HL-60/S4 treated with phorbol 12-myristate 13-acetate at 8.2 ng/mL for 4 days and 3 days (cell line): ENCODE measurements around the gene FIZ1.
"Not testable (repeated sequence)": the region's sequence is repeated elsewhere in the genome, so short reads cannot be mapped to it uniquely, and the experiment has no call there.

Experiments
- in situ Hi-C: fragments of 300-500 bp; cut with MboI; formaldehyde crosslinking; loops from 2 replicates; pipeline ENCODE4 v1.15.0; 2022; ENCODE audit warnings: low sequenced_read_pairs

Gene FIZ1

DNA sequence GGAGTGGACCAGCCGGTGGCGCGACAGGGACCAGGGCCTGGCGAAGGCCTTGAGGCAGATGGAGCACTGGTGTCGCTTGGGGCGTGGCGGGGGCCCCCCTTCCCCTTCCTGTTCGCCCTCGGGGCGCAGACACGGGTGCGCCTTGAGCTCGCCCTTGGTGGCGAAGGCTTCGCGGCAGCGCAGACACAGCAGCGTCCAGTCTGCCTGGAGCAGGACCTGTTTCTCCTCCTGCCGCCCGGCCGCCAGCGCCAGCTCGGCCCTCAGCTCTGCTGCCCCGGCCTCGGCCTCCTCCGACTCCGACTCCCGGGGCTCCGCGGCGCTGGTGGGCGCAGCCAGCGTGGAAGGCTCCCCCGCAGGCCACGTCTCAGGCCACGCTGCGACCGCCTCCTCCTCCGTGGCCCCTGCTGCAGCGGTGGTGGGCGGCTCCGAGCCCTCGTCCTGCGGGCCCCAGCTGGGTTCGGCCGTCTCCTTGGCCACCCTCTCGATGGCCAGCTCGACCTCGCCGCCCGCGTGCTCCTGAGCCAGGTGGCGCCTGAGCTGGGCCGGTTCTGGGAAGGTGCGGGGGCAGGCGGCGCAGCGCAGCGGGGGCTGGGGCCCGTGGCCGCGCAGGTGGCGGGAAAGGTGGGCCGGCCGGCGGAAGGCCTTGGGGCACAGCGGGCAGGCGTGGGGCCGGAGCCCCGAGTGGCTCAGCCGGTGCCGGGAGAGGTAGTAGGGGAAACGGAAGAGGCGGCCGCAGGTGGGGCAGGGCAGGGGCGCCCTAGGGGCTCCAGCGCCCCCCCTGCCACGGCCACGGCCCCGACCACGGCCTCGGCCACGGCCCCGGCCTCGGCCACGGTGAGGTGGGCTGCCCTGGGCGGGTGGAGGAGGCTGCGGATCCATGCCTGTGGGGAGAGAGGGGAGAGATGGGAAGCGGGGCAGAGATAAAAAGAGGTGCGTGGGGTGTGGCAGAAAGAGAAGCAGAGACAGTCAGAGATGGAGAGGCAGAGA, 20.3 kb downstream of the FIZ1 start:
- in situ Hi-C loops: no loop called here

DNA sequence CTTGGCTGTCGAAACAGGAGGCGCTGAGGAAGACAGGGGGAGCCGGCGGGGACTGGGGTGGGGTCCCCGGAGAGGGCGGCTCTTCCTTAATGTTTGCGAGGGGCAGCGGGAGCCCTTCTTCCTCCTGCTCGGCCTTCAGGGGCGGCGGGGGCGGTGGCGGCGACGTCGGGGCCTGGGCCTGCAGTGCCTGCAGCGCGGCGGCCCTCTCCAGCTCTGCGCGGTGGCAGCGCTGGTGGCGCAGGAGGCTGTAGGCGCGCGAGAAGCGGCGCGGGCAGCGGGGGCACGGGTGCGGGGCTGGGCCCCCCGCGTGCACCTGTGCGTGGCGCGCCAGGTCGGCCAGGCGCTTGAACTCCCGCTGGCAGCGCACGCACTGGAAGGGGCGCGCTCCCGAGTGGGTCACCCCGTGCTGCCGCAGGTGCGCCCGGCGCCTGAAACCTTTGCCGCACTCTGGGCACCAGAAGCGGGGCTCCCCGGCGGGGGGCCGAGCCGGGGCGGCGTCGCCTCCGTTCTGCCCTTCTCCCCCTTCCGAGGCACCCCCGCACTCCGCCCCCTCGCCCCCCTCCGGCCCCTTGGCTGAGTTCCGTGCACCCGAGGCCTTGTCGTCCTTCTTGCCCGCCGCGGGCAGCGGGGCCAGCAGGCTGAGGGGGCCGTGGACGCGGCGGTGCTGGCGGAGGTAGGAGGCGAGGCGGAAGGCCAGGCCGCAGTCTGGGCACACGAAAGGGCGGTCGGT, 21.1 kb downstream of the FIZ1 start:
- in situ Hi-C loops: no loop called here

DNA sequence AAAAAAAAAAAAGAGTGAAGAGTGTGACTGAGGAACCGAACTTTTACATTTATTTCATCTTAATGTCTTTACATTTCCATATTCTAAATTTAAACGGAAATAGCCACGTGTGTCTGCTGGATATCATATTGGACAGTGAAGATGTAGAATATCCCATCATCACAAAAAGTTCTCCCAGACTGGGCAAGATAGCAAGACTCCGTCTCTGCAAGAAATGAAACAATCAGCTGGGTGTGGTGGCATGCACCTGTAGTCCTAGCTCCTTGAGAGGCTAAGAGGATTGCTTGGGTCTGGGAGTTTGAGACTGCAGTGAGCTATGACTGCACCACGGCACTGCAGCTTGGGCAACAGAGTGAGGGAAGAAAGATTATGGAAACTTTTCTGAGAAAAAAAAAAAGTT, 22.6 kb downstream of the FIZ1 start:
- in situ Hi-C loops: no loop called here

DNA sequence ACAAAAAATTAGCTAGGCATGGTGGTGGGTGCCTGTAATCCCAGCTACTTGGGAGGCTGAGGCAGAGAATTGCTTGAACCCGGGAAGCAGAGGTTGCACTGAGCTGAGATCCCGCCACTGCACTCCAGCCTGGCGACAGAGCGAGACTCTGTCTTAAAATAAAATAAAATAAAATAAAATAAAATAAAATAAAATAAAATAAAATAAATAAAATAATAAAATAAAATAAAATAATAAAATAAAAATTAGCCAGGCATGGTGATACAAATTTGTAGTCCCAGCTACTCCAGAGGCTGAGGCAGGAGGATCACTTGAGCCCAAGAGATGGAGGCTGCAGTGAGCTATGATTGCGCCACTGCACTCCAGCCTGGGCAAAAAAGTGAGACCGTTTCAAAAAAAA, 25.4 kb downstream of the FIZ1 start:
- in situ Hi-C loops: not testable (repeated sequence)

DNA sequence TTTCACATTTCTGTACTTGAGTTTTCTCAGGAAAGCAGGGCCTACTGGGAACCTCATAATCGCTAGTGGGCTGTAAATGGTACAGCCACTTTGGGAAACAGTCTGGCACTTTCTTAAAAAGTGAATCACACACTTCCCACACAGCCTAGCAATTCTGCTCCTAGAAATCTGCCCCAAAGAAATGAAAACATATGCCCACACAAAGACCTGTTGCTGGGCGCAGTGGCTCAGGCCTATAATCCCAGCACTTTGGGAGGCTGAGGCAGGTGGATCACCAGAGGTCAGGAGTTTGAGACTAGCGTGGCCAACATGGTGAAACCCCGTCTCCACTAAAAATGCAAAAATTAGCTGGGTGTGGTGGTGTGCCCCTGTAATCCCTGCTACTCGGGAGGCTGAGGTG, 29.8 kb downstream of the FIZ1 start:
- in situ Hi-C loops: not testable (repeated sequence)

DNA sequence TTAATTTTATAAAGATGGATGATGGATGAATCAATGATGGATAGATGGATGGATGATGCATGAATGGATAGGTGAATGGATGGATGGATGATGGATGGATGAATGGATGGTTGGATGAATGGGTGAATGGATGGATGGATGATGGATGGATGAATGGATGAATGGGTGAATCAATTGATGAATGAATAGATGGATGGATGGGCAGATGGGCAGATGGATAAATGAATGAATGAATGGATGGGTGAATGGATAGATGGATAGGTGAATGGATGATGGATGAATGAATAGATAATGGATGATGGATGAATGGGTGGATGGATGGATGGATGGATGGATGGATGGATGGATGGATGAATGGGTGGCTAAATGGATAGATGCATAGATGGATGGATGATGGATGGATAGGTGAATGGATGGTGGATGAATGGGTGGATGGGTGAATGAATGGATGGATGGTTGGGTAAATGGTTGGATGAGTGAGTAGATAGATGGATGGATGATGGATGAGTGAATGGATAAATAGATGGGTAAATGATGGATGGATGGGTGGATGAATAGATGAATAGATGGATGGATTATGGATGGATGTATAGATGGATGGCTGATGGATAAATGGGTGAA, 31.5 kb downstream of the FIZ1 start:
- in situ Hi-C loops: no loop called here

DNA sequence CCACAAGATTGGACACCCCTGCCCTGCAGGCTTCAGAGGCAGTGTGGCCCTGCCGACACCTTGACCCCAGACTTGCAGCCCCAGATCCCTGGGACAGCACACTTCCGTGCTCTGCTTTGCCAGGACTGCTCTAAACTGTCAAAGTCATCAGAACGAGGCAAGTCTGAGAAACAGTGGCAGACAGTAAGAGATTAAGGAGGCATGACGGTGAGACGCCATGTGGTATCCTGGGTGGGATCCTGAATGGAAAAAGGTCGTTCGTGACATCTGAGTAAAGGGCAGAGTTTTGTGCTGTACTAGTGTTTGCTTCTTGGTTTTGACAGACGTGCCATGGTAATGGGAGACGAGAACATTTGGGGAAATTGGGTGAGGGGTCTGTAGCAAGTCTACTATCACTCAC, 32.5 kb downstream of the FIZ1 start:
- in situ Hi-C loops: no loop called here

DNA sequence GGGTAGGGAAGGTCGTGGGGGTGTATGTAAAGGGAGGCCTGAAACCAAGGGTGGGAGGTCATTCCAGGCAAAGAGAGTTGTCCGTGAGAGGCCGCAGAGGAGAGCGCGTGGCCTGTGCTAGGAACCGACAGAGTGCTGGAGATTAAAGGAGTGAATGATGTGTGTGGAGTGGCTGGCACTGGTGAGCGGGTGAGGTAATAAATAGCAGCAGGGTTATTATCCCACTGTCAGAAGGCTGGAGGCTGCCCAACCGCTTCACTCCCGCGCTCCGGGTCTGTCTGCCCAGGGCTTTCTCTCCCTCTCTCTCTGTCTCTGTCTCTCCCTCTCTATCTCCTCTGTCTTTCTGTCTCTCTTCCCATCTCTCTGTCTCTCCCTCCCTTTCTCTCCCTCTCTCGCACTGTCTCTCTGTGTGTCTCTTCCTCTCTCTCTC, 36.0 kb downstream of the FIZ1 start:
- in situ Hi-C loops: no loop called here

DNA sequence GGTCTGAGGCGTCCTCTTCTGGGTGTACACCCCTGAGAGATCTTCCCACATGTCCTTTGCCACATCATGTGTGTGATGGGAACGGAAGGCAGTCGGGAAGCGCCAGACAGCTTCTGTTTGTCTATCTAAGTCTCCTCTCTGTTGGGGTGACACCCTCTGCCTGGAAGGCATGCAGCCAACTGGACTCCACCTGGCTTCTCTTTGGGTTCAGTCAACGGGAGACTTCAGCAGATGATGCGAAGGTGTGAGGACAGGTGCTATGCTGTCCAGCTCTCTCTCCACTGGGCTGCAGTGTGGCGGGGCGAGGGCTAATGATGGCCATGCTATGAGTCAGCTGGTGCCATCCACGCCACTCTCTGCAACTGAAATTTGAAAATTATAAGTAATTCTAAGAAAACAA, 39.6 kb downstream of the FIZ1 start:
- in situ Hi-C loops: no loop called here

DNA sequence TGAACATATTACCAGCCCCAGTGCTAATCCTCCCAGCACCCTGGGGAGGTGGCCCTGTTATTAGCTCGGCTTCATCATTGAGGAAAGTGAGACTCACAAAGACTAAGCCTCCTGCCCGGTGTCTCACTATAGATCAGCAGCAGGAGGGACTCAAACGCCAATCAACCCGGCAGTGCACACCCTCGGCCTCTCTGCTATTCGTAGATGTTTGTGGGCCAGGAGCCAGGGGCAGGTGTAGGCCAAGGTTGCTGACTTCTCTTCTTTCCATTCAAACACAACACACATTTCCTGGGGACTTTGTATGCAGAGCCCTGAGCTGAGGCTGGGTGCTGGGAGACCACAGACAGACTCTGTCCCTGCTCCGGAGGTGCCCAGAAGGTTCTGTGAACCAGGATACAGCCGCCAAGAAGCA, 44.6 kb downstream of the FIZ1 start:
- in situ Hi-C loops: no loop called here

DNA sequence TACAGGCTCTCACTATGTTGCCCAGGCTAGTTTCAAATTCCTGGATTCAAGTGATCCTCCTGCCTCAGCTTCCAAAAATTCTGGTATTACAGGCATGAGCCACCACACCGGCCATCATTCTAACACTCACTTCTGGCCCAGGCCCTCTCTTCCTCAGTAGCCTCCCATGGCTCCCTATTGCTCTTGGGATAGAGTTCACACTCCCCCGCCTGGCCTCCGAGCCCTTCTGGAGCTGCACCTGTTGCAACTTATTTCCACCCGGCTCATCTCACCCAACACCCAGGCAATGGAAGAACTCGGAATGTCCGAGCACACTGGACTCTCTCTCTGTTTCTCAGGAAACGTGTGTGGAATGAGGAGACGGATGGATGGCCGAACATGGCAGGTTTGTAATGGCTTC, 45.0 kb downstream of the FIZ1 start:
- in situ Hi-C loops: no loop called here

DNA sequence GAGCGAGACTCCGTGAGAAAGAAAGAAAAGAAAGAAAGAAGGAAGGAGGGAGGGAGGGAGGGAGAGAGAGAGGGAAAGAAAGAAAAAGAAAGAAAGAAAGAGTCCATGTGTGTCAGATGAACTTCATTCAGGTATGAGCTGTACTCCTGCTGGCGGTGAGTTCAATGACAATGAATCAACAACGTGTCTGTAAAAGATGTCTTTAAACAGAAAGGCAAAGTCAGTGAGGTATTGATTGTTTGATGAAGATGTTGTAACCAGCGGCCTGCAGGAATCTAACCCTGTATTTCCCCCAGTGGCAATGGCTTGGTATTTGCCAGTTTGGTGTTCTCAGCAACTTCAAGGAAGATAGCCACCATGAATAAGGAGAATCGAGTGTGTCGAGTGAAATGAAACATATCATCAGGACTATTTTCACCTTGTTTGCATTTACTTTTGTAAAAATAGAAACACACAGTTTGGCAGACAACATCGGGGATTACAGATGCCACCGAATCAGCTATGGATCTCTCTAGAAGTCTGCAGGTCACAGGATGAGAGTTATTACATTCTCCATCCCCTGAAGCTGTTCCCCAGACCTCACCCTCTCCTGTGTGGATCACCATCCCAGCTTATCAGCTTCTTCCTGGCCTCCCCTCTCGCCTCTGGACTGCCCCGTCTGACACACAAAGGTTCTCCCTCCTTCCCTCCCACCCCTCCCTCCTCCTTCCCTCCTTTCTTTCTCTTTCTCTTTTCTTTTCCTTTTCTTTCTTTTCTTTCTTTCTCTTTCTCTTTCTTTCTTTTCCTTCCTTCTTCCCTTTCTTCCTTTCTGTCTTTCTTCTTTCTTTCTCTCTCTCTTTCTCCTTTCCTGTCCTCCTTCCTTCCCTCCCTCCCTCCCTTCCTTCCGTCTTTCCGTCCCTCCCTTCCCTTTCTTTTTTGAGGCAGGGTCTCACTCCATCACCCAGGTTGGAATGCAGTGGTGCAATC, 45.8 kb downstream of the FIZ1 start:
- in situ Hi-C loops: no loop called here

DNA sequence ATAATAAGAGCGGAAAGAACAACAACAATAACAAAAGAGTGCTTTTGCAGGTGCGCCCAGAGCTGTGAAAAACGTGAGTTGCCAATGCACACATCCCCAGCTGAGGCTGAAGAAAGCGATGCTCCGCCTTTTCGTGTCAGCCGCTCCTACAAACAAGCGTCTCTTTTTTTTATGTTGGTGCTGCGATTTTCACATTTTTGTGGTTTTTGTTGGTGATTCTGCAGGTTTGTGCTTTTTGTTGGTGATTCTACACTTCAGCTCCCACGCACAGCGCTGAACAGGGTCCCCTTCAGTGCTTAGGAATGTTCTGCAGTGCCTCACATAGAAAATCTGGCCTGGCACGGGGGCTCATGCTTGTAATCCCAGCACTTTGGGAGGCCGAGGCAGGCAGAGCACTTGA, 46.7 kb downstream of the FIZ1 start:
- in situ Hi-C loops: no loop called here

DNA sequence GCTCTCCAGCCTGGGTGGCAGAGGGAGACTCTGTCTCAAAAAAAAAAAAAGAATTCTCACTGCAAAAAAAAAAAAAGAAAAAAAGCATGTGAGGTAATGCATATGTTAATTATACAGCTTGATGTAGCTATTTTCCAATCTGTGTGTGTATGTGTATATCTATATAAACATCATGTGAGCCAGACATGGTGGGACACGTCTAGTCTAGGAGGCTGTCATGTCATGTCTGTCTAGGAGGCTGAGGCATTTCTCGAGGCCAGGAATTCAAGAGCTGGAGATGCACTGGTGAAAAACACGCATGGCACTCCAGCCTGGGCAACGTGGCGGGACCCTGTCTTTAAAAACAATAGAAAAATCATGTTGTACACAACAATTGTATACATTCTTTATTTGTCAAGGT, 47.1 kb downstream of the FIZ1 start:
- in situ Hi-C loops: no loop called here

DNA sequence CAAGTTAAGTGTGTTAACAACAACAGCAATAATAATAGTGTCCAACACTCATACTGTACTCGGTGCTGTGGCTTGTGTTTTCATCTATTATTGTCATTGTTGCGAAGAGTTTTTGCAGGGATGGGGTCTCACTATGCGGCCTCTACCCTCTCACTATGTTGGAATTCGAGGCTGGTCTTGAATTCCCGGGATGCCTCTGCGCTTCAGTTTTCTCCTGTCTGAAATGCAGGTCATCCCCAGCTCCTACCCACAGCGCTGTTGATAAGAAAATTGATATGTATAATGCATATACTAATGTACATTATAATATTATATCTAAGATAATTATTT, 49.0 kb downstream of the FIZ1 start:
- in situ Hi-C loops: no loop called here

DNA sequence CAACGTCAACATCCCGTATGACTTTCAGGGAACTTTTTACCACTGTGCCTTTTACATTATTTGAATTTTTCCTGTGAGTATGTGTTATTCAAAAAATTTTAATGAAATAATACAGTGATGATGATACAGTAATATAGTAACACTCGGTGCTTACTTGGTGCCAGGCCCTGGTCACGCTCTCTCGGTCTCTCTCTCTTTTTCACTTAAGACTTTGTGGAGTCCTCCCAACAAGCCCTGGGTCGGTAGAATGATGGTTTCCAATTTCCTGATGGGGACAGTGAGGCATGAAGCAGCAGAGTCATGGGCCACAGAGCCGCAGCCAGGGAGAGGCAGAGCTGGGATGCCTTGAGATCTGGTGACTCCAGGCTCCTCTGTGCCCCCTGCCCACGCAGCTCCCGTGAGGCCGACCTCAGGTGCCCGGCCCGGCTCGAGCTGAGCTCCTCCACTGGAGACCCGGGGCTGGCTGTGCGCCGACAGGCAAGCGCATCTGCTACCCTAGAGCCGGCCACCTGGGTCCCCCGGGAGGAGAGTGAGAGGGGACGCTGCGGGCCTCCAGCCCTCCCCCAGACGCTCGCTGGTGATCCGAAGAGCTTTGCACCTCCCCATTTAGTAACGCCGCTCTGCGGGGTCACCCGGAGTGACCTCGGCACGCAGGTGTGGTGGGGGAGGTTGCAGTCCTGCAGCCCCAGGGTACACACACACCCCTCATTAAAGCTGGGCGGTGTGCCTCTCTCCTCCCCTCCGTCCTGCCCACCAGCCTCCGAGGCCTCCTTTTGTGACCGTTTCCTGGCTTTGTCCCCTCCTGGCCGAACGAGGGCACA, 49.6 kb downstream of the FIZ1 start:
- in situ Hi-C loops: no loop called here

DNA sequence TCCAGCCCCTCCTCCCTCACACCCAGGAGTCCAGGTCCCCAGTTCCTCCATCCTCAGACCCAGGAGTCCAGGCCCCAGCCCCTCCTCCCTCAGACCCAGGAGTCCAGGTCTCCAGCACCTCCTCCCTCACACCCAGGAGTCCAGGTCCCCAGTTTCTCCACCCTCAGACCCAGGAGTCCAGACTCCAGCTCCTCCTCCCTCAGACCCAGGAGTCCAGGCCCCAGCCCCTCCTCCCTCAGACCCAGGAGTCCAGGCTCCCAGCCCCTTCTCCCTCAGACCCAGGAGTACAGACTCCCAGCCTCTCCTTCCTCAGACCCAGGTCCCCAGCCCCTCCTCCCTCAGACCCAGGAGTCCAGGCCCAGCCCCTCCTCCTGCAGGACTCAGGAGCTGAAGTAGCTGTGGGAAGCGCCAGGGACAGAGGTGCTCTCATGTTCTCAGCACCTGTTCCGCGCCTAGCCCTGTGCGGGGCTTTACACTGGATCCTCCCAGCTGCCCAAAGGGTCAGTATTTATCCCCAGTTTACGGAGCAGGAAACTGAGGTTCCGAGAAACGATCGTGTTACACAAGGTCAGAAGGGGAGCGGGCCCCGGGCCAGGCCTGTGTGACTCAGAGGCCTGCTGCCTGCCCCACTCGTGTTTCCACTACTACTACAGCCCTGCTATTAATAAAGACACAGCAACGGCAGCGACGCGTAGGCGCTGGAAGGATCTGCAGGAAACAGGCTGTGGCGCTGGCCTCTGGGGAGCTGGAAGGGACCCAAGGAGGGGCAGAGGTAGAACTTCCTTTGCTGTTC, 52.3 kb downstream of the FIZ1 start:
- in situ Hi-C loops: no loop called here

DNA sequence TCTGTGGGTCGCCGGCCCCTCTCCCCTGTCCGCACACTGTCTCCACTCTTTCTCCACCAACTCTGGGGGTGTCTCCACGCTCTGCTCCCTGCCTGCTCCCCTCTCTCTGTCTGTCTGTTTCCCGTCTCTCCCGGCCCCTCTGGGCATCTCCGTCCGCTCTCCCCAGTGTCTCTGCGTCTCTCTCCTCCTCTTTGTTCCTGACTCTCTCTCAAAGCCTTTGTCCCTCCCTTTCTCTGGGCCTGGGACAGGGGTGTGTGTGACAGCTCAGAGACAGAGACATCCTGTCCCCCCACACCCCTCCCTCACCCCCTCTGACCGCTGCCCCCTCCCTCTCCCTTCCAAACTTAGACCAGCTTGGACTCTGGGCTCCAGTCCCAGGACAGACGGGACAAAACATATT, 53.3 kb downstream of the FIZ1 start:
- in situ Hi-C loops: no loop called here

DNA sequence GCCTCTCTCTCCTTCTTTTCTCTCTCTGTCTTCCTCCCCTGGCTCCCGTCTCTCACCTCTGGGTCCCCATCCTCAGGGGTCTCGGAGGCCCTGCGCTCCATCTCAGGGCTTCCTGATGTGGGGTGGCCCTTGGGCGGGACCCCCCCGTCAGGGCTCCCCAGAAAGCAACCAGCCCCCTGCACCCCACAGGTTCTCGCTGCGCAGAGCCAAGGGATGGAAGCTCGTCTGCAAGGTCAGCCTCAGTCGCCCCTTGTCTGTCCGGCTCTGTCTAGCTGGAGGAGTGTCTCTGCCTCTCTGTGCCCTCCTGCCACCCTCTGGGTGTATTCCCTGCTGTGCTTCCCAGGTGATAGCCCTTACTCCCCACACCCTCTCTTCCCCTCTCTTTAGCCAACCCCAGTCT, 53.9 kb downstream of the FIZ1 start, which contains the start of gene SBK3:
SBK3 (minus strand) TSS at position 101 of the 400 bp plus-strand sequence; CDS start at position 101, 0 bp downstream.
- in situ Hi-C loops: no loop called here
